SIG-M5 treated with dmso at 0.1 percent for 504 hours (cell line): Measurements from ENCODE around the gene GXYLT2.
"Not testable (repeated sequence)": the region's sequence is repeated elsewhere in the genome, so short reads cannot be mapped to it uniquely, and the experiment has no call there.

ENCODE experiments used
- DNase-seq: peaks from one replicate; lab custom pipeline; 2025; ENCODE audit not compliant: unreplicated experiment; lab: John Stamatoyannopoulos, UW

Gene GXYLT2

DNA sequence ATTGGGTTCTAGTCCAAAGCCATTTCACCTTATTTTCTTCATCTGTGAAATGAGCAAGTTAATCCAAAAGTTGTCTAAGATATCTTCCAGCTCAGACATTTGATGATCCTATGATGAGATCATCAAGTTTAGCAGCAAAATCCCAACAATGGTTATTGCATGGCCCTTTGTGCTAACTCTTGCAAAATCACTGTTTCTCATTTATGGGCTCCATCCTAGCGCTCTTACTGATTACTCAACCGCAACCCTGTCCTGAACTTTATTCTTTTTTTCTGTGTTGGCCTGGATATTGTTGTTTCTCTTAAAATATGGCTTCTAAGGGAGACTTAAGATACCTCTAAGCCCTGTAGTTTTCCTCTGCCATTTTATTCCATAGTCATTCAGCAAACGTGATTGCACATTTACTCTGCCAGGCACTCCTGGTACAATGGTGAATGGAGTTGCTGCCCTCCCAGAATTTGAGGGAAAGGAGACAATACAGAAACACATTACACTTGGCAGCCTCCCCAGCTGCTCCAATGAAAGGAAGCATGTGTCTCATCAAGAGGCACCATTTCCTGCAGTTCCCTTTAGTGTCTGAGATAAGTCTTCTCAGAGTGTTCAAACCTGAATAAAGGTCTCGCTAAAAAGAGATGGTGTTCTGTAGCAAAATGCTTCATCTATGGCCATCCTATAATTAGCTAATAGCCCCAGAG, 4.4 kb downstream of the GXYLT2 start:
- no peak for DNase-seq

DNA sequence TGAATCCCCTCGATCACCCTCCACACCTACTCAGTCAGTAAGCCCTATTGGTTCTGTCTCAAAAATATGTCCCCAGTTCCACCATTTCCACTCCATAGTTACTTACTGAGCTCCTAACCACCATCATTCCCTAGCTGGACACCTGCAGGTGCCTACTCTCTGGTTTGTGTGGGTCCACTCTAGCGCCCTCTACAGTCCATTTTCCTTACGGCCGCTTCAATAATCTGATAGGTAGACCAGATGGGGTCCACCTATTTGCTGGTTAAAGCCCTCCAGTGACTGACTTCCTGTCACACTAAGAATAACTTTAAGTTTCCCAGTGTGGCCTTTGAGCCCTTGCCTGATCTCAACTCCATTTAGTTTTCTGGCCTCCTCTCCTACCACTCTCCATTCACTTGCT, 5.0 kb downstream of the GXYLT2 start:
- DNase-seq: no peak

DNA sequence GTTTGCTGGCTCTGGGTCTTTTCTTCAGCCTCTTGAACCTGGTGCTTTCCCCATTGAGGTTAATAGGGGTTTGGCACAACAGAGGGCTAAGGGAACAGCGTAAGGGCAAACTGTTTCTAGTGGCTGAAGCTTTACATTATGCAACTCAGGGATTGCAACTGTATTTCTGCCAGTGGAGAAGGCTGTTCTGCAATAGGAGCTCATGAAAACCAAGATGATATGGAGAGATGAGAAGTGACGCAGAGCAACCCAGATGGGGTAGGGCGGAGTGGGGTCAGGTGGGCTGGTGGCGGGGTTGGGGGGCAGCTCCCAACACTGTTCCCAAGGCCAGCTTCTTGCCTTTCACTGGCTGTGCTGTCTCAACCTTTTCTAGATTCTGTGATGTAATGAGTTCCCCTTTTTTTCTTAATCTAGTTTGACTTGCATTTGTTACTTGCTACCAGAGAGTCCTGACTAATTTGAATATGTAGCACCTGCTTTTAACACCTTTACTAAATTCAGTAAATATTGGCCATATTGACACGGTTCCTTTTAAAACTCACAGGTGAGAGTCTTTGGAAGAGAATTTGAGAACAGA, 7.2 kb downstream of the GXYLT2 start:
- DNase-seq: peak; percentile 87

DNA sequence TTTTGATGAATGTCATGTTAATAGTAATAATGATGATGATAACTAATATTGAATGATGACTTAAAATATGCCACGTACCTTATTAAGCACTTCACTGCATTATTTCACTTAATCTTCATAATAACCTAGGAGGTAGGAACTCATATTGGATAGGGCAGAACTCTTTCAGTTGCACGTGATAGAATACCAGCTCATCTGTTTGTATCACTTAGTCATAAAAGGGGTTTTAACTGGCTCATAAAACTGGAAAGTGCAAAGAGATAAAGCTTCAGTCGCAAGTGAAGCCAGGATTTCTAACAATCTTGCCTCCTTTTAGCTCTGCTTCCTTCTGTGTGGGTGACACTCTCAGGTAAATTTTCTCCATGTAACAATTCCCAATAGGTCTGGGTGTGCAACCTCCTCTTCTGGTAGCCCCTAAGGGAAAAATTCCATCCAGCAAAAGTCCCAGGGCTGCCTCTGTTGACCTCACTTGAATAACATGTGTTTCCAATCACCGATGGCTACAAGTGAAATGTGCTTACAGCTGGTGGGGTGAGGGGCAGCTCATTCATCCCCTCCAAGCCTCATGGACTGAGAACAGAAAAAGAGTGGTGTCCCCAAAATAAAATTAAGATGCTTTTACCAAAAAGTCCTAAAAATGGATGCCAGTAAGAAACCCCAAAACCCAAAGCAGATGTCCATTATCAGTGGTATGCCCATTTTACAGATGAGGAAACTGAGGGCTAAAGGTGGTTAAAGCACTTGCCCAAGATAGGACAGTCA, 9.3 kb downstream of the GXYLT2 start:
- no peak for DNase-seq

DNA sequence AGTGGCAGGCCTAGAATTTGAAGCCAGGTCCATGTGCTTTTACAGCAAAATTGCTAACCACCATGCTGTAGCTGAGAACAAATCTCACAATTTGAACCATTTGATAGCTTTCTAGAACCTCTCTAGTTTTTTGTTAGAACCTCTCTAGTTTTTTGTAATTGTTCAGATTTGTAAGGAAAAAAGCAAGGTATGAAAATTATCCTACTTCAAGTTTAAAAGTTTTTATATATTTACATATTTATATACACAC, 9.8 kb downstream of the GXYLT2 start:
- no peak for DNase-seq

DNA sequence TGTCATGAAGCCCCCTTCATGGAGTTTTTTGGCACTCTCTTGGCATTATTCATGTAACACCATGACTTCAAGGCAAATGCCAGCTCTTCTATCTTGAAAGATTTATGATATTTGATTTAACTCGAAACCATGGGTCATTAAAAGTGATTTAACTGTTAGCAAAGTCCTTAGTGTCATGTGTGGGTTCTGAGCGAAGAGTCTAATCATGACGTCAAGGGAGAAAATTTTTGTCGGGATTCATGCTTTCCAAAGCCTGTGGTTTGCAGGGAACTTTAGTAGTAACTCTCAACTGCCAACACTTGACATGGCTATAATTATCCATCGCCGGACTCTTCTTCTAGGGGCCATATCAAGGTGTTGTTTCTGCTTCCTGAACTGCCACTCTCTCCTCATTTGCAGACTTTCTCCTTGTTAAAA, 11.5 kb downstream of the GXYLT2 start:
- no peak for DNase-seq

DNA sequence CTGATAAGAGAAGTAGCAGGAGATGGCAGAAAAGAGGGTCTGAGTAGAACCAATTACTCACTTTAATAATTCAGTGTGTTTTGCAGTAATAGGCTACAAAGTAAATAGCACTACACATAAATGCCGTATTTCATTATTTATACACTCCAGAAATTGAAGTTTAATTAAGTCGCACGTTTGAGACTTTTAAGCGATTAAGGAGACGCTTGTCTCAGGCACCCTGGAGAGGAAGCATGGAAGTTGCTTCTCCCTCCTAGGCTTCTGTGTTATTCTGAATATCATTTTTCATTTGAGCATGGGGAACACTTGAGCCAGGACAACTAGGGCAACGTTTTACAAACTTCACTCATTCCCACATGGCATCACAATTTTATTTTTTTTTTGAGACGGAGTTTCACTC, 12.2 kb downstream of the GXYLT2 start:
- no peak for DNase-seq

DNA sequence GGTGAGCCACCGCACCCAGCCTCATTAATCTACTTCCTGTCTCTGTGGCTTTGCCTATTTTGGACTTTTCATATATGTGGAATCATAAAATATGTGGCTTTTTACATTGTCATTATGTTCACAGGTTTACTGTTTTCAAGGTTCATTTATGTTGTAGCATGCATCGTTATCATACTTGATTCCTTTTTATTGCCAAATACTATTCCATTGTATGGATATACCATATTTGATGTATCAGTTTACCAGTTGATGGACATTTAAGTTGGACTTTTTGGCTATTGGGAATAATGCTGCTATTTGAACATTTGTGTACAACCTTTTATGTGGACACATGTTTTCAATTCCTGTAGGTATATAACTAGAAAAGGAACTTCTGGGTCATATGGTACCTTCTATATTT, 14.0 kb downstream of the GXYLT2 start:
- DNase-seq: no peak

DNA sequence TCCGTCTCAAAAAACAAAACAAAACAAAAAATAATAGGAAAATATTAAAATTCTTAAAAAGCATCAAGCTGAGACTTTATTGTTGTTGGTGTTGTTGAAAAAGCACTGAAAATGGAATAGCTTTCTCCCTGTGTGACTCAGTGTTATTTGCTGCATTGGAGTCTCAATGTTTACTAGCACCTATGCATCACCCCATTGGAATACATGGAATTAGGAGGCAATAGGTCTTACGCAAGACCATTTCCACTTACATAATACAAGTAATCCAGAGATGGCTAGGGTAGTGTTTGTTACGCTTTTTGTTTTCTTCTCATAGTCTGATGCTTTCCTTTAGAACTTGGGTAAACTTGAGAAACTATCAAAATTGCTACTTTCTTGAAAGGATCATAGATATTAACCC, 15.2 kb downstream of the GXYLT2 start:
- no peak for DNase-seq

DNA sequence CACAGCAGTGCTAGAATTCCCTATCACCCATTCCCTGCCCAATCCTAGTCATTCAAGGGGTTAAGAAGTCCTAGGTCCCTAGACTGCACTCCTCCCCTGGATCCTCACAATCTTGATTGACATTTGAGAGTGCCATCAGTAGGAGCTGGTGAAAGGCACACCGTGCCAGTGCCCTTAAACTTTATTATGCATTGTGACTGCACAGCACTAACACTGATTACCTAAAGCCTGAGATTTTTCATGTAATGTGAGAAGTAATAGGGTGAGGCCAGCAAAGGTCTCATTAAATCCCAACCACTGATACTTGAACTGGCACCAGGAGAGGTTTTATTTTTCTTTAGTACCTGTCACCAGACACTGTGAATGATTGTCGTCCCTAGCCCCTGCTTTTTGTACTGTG, 16.3 kb downstream of the GXYLT2 start:
- no peak for DNase-seq

DNA sequence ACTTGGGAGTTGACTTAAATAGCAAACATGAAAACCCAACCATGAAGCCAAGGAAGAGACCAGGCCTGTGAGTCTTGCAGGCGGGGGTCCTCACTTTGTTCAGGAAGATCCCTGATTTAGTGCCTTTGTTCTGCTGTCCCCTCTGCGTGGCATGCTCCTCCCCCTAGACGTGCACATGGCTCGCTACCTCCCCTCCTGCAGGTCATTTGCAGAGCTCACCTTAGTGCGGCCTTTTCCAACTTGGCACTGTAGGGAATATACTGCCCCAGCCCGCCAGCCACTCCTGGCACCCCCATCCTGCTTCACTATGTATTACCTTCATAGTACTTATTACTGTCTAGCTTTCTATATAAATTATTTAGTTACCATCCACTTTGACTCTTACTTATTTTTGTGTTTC, 18.3 kb downstream of the GXYLT2 start:
- DNase-seq: no peak

DNA sequence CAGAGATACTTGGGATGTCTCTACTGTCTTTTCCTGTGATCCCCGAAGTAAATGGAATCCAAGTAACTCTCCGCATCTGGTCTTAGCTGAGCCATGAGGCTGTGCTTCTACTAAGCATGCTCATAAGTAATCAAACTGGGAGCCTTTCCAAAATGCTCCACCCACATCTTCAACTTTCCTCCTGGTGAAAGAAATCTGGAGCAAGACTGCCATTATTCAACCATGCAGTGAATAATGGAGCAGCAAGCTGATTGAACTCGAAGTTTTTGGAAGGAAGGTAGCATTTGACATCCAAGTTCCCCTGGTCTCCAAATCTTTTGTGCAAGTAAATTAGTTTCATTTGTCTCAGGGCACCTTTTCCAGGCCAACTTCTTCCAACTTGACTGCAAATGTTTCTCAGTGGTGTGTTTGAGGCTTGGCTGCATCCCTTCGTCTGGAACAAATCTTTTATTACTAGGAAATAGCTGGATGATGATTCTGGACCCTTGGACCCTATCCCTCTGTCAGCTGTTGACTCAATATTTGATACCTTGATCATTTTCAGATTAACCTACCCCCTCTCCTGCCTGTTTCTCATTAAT, 19.4 kb downstream of the GXYLT2 start:
- DNase-seq: no peak

DNA sequence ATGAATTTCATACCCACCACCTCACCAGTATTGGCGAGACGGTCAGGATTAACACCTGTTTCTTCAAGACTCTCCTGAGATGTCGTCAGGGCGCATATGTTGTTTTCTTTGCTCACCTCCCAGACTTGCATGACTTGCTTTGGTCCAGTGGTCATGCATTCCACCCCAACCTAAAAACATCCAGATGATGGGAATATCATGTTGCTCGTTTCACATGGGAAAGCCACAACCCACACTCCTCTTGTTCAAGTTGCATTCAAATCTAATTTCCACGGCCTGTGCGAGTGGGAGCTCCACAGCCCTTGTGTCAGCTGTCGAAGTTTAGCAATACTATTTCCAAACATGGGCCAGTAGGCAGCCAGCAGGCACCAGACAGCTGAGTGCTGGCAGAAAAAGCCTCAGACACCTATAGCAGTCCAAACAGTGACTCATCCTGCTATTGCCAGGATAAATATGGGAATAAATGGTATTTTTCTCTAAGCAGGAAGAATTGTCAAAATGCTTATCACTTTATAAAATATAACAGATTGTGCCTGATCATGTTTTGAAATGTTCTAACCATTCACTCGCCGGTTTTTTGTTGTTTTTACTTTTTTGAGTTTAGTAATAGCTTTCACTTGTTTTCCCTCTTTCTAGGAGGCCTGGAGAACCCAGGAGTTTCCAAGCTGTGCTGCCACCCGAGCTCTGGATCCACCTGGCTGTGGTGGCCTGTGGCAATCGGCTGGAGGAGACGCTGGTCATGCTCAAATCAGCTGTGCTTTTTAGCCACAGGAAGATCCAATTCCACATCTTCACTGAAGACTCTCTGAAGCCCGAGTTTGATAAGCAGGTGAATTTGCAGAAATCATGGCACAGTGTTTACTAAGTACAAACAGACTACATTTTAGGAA, 20.1 kb downstream of the GXYLT2 start:
- no peak for DNase-seq

DNA sequence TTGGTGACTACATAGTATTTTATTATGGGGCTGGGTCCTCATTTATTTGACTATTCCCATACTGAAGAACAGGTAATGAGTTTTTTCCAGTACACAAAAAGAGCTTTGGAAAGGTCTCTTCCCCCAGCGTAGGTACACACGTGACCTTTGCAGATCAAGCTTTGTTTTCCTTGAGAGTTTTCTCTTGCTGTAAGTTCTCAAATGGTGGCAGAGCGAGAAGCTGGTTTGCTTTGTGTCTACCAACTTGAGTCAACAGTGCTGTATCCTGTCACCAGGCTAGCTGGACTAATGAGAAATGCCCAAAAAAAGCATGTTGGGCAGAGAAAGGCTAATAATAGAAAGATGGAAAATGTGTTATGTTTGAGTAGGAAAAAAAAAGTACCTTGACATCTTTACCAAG, 21.7 kb downstream of the GXYLT2 start:
- DNase-seq: no peak

DNA sequence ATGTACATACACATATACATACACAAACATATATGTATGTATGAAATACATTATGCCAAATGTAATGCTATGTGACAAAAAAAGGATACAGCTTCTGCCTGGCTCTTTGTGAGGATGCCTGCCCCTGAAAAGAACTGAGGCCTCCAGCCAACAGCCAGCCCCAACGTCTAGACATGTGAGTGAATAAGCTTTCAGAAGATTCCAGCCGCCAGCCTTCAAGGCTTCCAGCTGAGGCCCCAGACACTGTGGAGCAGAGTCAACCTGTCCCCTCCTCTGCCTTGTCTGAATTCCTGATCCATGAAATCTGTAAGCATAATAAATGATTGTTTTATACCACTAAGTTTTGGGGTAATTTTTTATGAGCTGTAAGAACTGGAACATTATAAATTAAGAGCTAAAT, 24.7 kb downstream of the GXYLT2 start:
- no peak for DNase-seq

DNA sequence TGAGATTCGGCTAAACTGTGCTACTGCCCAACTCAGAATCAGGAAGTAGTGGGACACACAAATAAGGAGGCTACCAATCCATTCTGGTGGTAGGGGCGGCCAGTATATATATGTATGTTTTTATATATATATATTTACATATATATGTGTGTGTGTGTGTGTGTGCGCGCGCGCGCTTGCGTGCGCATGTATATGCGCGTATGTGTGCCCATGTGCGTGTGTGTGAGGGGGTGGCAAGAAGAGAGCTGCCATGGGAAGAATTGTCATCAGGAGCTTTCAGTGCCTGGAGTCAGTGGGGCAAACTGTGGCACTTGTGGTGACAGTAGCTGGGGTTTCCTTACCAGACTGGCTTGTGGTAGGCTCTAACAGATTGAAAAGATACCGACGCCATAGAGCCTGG, 26.5 kb downstream of the GXYLT2 start:
- no peak for DNase-seq

DNA sequence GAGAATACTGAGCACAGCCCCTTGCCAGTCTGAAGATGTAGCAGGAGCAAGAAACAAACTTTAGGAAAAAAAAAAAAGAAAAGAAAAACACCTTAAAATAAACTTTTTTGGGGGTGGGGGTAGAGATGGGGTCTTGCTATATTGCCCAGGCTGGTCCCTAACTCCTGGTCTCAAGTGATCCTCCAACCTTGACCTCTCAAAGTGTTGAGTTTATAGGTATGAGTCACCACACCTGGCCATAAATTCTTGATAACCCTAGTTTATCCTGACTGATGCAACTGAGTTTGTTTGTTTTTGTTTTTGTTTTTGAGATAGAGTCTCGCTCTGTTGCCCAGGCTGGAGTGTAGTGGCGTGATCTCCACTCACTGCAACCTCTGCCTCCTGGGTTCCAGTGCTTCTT, 28.4 kb downstream of the GXYLT2 start:
- no peak for DNase-seq

DNA sequence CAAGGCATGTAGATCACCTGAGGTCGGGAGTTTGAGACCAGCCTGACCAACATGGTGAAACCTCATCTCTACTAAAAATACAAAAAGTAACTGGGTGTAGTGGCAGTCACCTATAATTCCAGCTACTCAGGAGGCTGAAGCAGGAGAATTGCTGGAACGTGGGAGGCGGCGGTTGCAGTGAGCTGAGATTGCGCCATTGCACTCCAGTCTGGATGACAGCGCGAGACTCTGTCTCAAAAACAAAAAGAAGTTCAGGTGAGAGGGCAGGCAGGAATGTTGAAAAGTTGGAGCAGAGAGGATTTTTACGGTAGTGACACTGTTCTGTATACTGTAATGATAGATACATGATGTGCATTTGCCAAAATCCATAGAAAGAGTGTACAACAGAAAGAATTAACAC, 31.7 kb downstream of the GXYLT2 start:
- DNase-seq: no peak

DNA sequence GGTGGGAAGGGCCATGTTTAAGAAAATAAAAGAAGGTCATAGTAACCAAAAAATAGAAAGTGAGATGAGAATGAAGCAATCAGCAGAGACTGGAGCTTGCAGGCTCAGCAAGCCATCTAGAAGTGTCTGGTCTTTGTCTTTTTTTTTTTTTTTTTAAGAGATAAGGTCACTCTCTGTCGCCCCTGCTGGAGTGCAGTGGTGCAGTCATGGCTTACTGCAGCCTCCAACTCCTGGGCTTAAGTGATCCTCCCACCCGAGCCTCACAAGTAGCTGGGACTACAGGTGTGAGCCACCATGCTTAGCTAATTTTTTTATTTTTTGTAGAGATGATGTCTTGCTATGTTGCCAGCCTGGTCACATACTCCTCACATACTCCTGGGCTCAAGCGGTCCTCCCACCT, 36.2 kb downstream of the GXYLT2 start:
- no peak for DNase-seq

DNA sequence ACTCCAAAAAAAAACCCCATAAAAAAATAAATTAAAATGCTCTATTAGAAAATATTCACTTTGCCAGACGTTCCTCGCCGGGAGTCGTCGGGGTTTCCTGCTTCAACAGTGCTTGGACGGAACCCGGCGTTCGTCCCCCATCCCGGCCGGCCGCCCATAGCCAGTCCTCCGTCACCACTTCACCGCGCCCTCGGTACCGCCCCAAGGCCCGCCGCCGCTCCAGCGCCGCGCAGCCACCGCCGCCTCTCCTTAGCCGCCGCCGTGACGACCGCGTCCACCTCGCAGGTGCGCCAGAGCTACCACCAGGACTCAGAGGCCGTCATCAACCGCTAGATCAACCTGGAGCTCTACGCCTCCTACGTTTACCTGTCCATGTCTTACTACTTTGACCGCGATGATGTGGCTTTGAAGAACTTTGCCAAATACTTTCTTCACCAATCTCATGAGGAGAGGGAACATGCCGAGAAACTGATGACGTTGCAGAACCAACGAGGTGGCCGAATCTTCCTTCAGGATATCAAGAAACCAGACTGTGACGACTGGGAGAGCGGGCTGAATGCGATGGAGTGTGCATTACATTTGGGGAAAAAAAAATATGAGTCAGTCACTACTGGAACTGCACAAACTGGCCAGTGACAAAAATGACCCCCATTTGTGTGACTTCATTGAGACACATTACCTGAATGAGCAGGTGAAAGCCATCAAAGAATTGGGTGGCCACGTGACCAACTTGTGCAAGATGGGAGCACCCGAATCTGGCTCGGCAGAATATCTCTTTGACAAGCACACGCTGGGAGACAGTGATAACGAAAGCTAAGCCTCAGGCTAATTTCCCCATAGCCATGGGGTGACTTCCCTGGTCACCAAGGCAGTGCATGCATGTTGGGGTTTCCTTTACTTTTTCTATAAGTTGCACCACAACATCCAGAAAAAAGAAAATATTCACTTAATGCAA, 41.2 kb downstream of the GXYLT2 start:
- not testable (repeated sequence) for DNase-seq
